ENCODE measurements around the gene CAMK1D.

DNA sequence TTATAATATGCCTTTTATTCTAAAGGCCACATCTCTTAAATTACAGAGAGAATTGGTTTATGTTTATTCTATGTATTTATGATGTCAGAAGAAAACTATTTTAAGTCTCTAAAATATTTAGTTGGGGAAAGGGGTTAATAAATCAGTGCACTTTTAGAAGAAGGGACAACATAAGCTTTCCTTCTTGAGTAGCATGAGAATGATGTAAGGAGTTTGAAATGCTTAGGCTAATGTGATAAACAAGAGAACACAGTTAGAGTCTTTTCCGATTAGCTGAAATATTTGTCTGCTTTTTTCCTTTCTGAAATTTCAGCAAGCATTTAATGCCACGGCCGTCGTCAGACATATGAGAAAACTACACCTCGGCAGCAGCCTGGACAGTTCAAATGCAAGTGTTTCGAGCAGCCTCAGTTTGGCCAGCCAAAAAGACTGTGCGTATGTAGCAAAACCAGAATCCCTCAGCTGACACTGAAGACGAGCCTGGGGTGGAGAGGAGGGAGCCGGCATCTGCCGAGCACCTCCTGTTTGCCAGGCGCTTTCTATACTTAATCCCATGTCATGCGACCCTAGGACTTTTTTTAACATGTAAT is 476.0 kb downstream of the CAMK1D start:
- TF ChIP-seq, protein P1, sequence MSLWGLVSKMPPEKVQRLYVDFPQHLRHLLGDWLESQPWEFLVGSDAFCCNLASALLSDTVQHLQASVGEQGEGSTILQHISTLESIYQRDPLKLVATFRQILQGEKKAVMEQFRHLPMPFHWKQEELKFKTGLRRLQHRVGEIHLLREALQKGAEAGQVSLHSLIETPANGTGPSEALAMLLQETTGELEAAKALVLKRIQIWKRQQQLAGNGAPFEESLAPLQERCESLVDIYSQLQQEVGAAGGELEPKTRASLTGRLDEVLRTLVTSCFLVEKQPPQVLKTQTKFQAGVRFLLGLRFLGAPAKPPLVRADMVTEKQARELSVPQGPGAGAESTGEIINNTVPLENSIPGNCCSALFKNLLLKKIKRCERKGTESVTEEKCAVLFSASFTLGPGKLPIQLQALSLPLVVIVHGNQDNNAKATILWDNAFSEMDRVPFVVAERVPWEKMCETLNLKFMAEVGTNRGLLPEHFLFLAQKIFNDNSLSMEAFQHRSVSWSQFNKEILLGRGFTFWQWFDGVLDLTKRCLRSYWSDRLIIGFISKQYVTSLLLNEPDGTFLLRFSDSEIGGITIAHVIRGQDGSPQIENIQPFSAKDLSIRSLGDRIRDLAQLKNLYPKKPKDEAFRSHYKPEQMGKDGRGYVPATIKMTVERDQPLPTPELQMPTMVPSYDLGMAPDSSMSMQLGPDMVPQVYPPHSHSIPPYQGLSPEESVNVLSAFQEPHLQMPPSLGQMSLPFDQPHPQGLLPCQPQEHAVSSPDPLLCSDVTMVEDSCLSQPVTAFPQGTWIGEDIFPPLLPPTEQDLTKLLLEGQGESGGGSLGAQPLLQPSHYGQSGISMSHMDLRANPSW (CRISPR knock-in tag; conservative IDR thresholded peaks at IDR 0.05; ENCODE audit: low read depth) = no peak
- TF ChIP-seq SMAD3 (CRISPR knock-in tag; IDR thresholded peaks at IDR 0.05; ENCODE audit: borderline replicate concordance) (no peak), ETV6 (CRISPR knock-in tag; IDR thresholded peaks at IDR 0.05) (no peak), NR3C1 (CRISPR knock-in tag; conservative IDR thresholded peaks at IDR 0.05; ENCODE audit: low read depth) (no peak), NFYB (CRISPR knock-in tag; conservative IDR thresholded peaks at IDR 0.05; ENCODE audit: low read depth) (no peak), TEAD4 (CRISPR knock-in tag; IDR thresholded peaks at IDR 0.05) (no peak)
- TF ChIP-seq, protein P2, sequence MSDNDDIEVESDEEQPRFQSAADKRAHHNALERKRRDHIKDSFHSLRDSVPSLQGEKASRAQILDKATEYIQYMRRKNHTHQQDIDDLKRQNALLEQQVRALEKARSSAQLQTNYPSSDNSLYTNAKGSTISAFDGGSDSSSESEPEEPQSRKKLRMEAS (CRISPR knock-in tag; IDR thresholded peaks at IDR 0.05) = no peak
- TF ChIP-seq, protein P3, sequence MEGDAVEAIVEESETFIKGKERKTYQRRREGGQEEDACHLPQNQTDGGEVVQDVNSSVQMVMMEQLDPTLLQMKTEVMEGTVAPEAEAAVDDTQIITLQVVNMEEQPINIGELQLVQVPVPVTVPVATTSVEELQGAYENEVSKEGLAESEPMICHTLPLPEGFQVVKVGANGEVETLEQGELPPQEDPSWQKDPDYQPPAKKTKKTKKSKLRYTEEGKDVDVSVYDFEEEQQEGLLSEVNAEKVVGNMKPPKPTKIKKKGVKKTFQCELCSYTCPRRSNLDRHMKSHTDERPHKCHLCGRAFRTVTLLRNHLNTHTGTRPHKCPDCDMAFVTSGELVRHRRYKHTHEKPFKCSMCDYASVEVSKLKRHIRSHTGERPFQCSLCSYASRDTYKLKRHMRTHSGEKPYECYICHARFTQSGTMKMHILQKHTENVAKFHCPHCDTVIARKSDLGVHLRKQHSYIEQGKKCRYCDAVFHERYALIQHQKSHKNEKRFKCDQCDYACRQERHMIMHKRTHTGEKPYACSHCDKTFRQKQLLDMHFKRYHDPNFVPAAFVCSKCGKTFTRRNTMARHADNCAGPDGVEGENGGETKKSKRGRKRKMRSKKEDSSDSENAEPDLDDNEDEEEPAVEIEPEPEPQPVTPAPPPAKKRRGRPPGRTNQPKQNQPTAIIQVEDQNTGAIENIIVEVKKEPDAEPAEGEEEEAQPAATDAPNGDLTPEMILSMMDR (IDR thresholded peaks at IDR 0.05) = no peak
- TF ChIP-seq, protein P4, sequence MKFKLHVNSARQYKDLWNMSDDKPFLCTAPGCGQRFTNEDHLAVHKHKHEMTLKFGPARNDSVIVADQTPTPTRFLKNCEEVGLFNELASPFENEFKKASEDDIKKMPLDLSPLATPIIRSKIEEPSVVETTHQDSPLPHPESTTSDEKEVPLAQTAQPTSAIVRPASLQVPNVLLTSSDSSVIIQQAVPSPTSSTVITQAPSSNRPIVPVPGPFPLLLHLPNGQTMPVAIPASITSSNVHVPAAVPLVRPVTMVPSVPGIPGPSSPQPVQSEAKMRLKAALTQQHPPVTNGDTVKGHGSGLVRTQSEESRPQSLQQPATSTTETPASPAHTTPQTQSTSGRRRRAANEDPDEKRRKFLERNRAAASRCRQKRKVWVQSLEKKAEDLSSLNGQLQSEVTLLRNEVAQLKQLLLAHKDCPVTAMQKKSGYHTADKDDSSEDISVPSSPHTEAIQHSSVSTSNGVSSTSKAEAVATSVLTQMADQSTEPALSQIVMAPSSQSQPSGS (CRISPR knock-in tag; IDR thresholded peaks at IDR 0.05; ENCODE audit: borderline replicate concordance, low read depth) = no peak
- TF ChIP-seq, protein P5, sequence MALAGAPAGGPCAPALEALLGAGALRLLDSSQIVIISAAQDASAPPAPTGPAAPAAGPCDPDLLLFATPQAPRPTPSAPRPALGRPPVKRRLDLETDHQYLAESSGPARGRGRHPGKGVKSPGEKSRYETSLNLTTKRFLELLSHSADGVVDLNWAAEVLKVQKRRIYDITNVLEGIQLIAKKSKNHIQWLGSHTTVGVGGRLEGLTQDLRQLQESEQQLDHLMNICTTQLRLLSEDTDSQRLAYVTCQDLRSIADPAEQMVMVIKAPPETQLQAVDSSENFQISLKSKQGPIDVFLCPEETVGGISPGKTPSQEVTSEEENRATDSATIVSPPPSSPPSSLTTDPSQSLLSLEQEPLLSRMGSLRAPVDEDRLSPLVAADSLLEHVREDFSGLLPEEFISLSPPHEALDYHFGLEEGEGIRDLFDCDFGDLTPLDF (CRISPR knock-in tag; IDR thresholded peaks at IDR 0.05) = no peak

Data from WTC11 (cell line).